ENCODE results near the gene SLC6A7. TPM values are rescaled to one million over a fixed set of nuclear protein-coding genes. Genes with fewer than 3 reads are reported as not detected.
A peak's percentile ranks its signal among the peaks of the same experiment; 100 is the strongest.

SLC6A7 gene
- total RNA-seq, 1 experiment from 2014 or later: not detected

DNA sequence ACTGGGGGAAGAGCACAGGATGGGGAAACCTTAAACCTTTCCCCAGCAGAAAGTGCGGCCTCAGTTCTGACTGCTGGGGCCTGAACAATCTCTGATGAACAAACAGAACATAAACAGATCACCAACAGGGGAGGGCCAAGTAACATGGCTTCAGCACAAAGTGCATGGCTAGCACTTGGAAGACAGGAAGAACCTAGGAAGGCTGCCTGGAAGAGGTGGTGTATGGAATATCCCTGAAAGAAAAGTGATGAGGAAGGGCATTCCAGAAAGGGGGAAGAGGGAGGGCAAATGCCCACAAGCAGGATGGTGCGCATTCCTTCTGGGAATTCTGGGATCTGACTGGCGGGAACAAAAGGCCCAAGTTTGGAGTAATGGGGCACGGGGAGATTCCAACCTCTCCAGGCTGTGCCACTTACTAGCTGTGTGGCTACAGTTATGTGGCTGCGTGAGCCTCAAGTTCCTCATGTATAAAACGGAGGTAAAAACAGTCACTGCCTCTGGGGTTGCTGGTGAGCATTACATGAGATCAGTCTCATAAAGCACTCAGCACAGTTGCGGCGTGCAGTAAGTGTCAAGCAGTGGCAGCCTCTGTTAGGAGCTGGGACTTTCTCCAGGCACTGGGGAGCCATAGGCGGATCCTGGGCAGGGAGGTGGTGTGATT, 35.8 kb upstream of the SLC6A7 start:
- DNase-seq (ENCODE audit: low read depth): no peak

DNA sequence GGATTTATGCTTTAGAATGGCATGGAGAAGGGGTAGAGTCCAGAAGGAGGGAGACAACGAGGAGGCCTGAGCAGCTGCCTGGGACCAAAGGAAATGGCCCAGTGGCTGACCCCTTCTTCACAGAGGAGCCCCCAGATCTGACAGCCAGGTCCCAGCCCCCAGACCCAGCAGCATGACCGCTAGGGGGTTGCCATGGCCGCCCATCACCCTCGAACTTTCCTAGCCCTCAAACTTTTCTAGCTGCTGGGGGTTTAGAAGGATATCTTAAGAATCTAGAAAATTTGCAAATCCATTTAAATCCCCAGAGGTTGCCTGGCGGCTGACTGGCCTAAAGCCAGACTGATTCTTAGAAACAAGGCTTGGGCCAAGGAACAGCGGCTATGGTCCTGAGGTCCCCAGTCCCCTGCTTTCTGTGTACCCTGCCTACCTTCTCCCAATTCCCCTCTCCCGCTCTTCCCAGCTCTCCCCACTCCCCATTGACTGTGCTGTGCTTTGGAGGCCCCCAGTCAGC, 35.2 kb upstream of the SLC6A7 start:
- in situ Hi-C loops (cut with HindIII; ENCODE audit: low pct_unique_long_range_greater_than_20kb, low sequenced_read_pairs): no loop called here
- no peak for DNase-seq (ENCODE audit: low read depth)

More for the DNA sequence above, 35.8 kb upstream of the SLC6A7 start:
- in situ Hi-C loops (cut with HindIII; ENCODE audit: low pct_unique_long_range_greater_than_20kb, low sequenced_read_pairs): no loop called here

DNA sequence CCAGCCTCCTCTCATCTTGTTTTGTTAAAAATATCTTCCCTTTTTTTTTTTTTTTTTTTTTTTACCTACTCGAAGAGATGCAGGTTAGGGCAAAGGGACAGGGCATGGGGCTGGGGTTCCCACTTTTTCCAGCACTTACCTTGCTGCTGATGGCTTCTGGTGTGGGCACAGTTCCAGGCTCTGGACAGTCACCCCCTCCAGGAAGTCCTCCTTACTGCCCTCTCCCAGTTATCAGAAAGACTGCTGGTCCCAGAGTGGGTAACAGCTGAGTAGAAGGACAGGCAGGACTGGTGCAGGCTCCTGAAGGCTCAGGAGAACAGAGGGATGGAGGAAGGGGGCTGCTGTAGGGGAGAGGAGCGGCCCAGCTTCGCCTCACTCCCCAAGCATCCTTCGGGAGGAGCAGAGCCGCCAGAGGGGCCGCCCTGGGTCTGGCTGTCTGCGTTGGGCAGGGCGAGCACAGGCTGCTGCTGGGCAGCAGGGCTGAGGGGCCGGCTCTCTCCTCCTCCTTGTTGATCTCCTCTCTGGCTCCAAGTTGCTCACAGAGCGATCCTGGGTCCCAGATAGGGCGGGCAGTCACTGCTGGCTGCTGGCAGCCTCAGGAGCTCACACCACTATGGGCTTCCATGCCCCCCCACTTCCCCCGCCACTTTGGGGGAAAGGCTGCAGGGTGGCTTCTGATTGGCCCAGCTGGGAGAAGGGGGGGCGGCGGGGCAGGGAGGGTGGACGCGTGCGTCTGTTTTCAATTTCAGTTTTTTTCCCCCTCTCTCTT, 34.4 kb upstream of the SLC6A7 start, which contains the start of gene PDGFRB:
TSS of gene PDGFRB (minus strand) at position 588 of the 769 bp plus-strand sequence. CDS start 18,798 bp downstream, outside the sequence.
- in situ Hi-C loops (cut with HindIII; ENCODE audit: low pct_unique_long_range_greater_than_20kb, low sequenced_read_pairs): no loop called here
- peak; percentile 6 for DNase-seq (ENCODE audit: low read depth)

DNA sequence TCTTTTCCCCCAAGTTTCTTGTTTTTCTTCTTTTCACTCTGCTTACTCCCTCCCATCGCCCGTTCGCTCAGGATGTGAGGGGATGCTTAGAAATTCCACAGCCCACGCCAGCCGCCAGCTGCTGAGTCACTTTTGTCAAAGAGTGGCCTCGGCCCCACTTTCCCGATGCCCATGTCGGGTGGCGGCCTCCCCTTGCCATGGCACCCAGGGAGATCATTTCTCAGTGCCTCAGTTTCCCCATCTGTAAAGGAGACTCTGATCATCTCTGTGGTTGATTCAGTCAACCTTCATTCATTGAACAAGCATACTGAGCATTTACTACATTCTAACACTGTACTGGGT, 33.9 kb upstream of the SLC6A7 start:
- in situ Hi-C loops (cut with HindIII; ENCODE audit: low pct_unique_long_range_greater_than_20kb, low sequenced_read_pairs): no loop called here

DNA sequence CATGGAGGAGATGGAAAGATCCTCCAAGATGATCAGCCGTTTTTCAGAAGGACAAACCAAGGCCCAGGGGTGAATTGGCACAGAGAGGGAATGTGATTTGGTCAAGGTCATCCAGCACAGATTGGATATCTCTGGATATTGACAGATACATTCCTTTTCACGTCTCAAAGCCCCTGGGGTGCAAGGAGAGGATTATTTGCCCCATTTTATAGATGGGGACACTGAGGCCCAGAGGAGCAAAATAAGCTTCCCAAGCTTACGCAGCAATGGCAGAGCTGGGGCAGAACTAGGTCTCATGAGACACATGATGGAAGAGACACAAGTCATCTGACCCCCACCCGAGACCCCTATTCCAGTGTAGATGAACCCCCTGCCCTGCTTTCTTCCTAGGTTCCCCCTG, 33.3 kb upstream of the SLC6A7 start:
- in situ Hi-C loops (cut with HindIII; ENCODE audit: low pct_unique_long_range_greater_than_20kb, low sequenced_read_pairs): no loop called here
- no peak for DNase-seq (ENCODE audit: low read depth)

More for the DNA sequence above, 33.9 kb upstream of the SLC6A7 start:
- no peak for DNase-seq (ENCODE audit: low read depth)

DNA sequence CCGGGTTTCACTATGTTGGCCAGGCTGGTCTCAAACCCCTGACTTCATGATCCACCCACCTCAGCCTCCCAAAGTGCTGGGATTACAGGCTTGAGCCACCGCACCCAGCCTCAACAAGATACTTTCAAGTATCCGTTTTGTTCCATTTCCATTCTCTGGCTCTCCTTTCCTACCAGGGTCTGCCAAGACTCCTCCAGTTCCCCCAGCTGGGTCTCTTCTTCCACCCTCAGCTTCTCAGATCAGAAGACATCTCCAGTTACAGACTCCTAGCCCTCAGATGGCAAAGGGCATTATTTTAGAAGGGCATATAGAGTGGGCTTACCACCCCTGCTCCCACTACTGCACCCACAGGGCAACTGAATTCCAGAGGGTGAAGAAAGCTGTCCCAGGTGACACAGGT, 32.7 kb upstream of the SLC6A7 start:
- no peak for DNase-seq (ENCODE audit: low read depth)
- in situ Hi-C loops (cut with HindIII; ENCODE audit: low pct_unique_long_range_greater_than_20kb, low sequenced_read_pairs): no loop called here

DNA sequence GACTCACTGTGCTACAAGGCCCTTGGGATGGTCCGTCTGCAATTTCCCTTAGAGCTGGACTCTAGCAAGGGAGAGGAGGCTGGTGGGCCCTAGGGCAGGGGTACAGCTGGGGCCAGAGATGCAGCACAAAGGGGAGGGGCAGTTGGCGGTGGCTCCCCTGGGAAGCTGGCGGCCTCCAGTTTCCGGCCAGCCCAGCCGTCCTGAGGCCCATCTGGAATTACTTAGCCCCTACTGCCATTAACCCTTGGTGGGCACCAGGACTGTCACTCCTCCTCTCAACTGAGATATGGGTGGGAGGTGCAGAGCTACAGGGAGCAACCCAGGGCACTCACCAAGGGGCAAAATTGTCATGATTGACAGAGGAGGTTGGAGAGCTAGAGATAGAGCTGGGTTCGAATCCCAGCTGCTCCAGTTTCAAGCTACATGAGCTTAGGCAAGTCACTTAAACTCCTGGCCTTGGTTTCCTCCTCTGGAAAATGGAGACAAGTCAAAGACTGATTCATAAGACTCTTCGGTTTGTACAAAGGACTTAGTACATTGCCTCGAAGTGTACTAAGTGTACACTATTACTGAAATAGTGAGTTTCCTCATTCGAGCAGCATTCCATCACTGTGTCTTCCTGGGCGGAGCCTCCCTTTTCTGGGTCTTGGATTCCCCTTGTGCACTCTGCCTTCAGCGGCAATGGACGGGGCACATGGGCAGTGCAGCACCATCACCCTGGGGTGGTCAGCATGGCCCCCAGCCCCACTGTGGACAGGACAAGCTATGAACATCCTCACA, 31.5 kb upstream of the SLC6A7 start:
- in situ Hi-C loops (cut with HindIII; ENCODE audit: low pct_unique_long_range_greater_than_20kb, low sequenced_read_pairs): no loop called here
- DNase-seq (ENCODE audit: low read depth): no peak

DNA sequence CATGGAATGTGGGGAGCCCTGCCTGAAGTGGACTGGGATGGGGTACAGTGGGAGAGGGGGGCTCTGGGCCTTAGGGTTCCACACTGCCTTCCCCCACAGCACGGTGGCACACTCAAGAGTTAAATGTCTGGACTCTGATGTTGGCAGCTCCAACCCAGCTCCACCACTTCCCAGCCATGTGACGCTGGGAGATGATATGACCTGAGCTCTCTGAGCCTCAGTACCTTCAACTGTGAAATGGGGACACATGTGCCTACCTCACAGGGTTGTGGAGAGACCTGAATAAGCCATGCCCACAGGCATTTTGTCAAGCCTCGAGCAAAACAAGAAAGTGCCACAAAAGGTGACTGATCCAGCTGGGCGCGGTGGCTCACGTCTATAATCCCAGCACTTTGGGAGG, 30.8 kb upstream of the SLC6A7 start:
- in situ Hi-C loops (cut with HindIII; ENCODE audit: low pct_unique_long_range_greater_than_20kb, low sequenced_read_pairs): no loop called here
- DNase-seq (ENCODE audit: low read depth): no peak

DNA sequence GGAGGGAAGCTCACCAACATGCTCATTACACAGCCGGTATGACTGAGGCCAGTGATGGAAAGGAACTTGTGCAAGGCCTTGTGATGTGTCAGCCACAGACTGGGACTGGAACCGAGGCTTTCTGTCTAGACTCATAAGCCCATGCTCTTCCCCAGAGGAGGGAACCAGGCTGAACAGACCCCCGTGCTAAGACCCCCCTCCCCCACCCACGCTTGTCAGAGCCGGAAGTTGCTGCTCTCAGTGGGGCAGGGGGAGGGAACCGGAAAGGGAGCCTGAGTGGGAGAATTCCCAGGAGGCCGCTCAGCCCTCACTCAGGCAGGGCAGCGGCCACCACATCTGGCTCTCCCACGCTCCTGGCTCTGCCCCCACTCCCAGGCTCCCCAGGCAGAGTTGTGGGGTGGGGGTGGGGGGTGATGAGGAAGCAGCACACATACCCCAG, 30.1 kb upstream of the SLC6A7 start:
- DNase-seq (ENCODE audit: low read depth): no peak
- in situ Hi-C loops (cut with HindIII; ENCODE audit: low pct_unique_long_range_greater_than_20kb, low sequenced_read_pairs): no loop called here

DNA sequence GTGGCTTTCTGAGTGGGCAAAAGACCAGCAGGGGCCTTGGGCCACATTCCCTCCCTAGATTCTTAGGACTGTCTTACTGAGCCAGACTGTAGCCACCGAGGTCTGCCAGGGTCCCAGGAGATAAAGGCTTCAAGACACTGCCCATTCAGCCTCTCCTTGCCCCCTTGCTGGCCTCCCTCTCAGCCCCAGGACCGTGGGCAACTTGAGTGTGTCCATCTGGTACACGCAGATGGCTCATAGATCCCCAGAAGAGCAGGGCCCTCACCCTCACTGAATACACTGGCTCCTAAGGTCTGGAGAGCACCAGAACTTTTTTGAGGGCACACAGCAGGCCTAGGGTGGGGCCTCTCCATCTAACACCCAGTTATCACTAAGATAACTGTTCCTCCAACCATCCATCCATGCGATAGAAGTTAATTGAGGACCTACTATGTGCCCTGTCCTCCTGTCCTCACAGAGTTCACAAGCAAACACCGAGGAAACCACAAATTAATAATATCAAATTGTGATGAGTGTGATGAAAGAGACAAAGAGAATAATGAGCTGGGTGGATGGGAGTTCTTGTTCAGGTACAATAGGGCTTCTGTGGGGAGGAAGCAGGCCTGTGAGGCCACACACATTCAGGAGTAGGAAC, 29.3 kb upstream of the SLC6A7 start:
- DNase-seq (ENCODE audit: low read depth): no peak
- in situ Hi-C loops (cut with HindIII; ENCODE audit: low pct_unique_long_range_greater_than_20kb, low sequenced_read_pairs): no loop called here

DNA sequence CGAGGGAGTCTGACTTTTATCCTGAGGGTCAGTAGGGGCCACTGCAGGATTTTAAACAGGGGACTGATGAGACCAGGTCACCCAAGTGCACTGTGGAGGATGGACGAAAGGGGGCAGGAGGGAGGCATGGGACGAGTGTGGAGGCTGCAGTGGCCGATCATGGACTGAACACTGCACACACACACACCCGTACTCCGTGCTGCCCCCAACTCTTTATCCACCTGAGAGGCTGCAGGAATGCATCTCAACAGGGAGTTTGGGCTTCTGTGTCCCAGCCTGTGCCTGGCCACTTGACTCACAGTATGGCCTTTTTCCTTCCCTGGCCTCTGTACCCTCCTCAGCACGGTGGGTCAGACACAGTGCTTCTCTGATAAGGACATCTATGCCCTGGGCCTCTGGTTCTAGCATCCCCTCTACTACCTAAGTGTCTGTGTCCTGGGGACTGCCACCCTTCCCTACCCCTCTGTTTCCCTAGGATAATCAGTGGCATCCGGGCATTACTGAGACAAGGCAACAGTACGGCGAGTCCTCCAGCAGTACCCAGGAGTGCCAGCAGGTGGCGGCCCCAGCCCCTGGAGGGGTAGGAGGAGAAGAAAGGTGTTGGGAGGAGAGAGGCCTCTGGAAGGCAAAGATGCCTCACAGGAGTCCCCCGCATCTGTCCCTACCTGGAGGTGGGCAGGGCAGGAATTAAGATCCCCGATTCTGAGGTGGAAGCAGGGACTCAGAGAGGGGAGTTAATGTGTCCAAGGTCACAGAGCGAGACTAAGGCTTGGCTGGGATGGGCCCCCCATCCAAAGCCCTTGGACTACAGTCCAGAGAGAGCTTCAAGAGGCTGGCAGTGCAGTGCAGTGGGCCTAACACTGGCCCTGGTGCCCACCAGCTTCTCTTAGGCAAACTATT, 28.4 kb upstream of the SLC6A7 start:
- in situ Hi-C loops (cut with HindIII; ENCODE audit: low pct_unique_long_range_greater_than_20kb, low sequenced_read_pairs): no loop called here

DNA sequence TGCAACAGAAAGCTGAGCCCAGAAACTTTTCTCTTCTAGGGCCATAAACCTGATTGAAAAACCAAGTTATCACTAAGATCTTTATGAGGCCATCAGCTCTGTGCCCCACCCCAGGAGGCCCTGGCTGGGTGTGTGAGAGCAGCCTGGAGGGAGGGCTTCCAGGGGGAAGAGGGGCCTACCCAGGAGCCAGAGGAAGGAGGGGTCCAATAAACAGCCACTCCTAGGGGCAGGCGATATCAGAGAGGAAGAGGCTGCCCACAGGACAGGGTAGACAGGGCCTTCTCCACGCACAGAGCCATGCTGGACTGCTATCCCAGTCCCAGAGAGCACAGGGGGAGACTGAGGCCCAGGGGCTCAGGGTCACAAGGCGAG, 27.7 kb upstream of the SLC6A7 start:
- DNase-seq (ENCODE audit: low read depth): no peak
- in situ Hi-C loops (cut with HindIII; ENCODE audit: low pct_unique_long_range_greater_than_20kb, low sequenced_read_pairs): no loop called here

More for the DNA sequence above, 28.4 kb upstream of the SLC6A7 start:
- peak; percentile 60 for DNase-seq (ENCODE audit: low read depth)

DNA sequence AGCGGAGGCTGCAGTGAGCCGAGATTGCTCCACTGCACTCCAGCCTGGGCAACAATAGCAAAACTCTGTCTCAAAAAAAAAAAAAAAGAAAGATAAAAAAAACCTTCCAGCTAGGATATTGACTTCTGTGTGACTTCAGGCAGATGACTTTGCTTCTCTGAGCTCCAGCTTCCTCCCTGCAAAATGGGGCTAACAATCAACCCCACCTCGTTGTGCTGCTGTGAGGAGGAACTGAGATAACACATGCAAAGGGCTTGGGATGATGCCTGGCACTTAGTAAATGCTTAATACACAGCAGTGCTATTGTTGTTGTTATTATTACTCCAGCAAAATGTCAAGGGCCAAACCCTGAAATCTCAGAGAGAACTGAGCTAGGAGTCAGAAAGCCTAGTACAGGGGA, 26.8 kb upstream of the SLC6A7 start:
- in situ Hi-C loops (cut with HindIII; ENCODE audit: low pct_unique_long_range_greater_than_20kb, low sequenced_read_pairs): no loop called here
- no peak for DNase-seq (ENCODE audit: low read depth)

DNA sequence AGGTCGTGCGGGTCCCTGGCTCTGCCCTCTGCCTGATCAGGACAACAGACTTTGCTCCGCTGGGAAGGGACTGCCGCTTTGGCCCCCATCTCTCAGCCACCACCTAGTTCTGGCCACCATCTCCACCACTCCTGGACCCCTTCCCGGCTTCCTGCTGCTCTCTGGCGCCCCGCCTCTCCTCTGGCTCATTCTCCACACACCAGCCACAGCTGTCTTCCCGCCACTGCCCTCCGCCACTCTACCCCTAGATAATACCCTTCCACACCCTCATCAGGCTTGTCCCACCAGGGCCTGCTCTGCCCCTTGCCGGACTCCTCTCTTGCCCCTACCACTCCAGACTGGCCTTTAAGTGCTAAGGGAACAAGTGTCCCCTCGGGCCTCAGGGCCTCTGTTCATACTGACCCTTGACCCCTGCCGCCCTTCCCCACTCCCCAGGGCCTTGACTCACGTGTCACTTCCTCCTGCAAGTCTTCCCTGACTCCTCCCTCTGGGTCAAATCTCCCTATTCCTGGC, 26.3 kb upstream of the SLC6A7 start:
- DNase-seq (ENCODE audit: low read depth): no peak
- in situ Hi-C loops (cut with HindIII; ENCODE audit: low pct_unique_long_range_greater_than_20kb, low sequenced_read_pairs): no loop called here

DNA sequence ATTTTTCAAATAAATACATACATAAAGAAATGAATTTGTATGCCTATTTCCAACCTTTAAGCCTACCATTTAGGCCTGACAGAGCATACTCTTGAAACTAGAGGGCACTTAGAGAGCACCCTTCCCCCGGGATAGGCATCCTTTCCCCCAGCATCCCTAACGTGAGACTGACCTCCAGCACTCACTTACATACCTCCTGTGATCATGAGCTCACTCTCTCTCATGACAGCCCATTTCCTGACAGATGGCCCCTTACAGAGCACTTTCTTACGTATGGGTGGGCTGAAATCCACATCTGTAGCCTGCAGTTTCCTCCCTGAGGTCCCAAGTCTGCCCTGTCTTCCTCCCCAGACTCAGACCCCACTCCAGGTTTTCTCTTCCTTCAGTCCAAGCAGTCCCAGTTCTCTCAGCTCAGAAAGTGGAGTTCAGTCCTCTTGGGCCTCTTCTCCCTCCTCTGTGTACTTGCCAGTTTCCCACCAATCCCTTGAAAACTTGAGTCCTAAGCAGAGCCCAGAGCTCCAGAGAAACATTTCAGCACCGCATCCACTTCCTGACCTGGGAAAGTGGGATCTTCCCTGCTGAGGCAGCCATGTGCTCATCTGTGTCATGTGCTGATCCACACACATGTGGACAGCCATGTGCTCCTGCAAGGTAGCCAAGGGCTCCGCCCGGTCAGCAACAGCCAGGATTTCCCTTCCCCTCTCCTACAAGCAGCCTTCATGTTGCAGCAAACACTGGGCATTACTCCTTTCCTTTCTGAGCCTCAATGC, 25.5 kb upstream of the SLC6A7 start:
- in situ Hi-C loops (cut with HindIII; ENCODE audit: low pct_unique_long_range_greater_than_20kb, low sequenced_read_pairs): no loop called here
- no peak for DNase-seq (ENCODE audit: low read depth)

DNA sequence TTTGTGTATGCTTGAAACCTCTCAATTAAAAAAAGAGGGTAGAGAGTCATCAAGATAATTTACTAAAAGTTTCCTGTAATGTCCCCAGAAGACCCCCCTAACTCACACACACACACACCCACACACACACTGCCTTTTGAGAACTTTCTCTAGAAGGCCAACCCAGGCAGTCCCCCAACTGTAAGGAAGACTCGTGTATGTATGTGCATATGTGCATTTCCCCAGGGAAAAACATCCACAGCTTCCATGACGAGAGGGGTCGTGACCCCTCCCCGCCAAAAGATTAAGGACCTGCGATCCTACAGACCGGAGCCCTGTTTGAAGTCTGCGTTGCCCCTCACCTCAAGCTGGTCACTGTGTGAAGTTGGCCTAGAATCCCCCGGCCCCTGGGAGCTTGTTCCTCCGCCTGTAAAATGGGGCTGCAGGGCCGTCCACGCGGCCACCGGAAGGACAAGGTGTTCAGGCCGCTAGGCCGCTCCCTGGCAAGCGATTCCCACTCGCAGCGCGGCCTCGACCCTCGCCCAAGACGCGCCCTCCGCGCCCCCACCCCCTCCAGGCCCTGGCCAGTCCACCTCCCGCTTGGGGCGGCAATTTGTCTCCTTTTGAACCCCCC, 23.7 kb upstream of the SLC6A7 start:
- no peak for DNase-seq (ENCODE audit: low read depth)
- in situ Hi-C loops (cut with HindIII; ENCODE audit: low pct_unique_long_range_greater_than_20kb, low sequenced_read_pairs): no loop called here

Data from Caki2 (cell line).